ENCODE results near the gene SDK1.

DNA sequence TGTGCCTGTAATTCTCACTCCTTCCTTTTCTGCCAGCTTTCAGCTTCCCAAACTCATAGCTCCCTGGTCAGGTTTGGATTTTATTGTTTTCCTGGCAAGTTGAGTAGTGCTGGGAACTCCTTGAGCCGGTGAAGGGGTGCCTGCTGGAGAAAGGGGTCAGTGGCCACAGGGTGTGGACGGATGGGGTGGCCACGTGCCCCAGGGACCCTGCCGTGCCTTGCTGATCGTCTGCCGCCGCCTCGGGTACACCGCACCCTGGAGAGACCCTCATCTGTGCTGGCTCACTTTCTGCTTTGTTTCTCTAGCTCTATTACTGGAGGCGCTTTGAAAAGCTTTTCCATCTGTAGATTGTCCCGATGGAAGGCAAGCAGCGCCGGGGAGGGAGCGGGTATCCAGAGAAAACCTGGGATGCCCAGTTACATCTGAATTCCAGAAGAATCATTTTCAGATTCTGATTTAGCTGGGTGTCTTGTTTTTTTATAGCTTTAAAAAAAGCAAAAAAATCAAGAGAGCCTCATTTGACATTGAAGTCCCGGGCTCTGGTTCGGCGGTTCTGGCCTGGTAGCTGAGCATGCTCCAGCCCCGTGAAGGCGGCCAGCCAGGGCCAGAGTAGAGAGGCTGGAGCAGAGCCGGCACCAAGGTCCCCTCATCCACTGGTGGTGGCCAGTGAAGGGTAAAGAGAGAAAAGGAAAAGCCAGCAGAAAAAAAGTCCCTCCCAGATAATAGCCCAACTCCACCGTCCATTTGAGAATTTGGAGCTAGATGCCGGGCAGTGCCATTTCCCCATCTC, 870.1 kb downstream of the SDK1 start:
- TF ChIP-seq, protein P1, sequence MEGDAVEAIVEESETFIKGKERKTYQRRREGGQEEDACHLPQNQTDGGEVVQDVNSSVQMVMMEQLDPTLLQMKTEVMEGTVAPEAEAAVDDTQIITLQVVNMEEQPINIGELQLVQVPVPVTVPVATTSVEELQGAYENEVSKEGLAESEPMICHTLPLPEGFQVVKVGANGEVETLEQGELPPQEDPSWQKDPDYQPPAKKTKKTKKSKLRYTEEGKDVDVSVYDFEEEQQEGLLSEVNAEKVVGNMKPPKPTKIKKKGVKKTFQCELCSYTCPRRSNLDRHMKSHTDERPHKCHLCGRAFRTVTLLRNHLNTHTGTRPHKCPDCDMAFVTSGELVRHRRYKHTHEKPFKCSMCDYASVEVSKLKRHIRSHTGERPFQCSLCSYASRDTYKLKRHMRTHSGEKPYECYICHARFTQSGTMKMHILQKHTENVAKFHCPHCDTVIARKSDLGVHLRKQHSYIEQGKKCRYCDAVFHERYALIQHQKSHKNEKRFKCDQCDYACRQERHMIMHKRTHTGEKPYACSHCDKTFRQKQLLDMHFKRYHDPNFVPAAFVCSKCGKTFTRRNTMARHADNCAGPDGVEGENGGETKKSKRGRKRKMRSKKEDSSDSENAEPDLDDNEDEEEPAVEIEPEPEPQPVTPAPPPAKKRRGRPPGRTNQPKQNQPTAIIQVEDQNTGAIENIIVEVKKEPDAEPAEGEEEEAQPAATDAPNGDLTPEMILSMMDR (conservative IDR thresholded peaks at IDR 0.05), result no peak
- TF ChIP-seq ZFX (IDR thresholded peaks at IDR 0.05), result no peak
